GM19035 (cell line): ENCODE data around the gene EPC1.
A peak's percentile ranks its signal among the peaks of the same experiment; 100 is the strongest.
"Not testable (repeated sequence)": the region's sequence is repeated elsewhere in the genome, so short reads cannot be mapped to it uniquely, and the experiment has no call there.

Experiments
- ATAC-seq: cut with Tn5 transposase; IDR thresholded peaks from one replicate; pipeline ENCODE4 v1.9.1; 2021; ENCODE audit not compliant: unreplicated experiment

EPC1 gene

DNA sequence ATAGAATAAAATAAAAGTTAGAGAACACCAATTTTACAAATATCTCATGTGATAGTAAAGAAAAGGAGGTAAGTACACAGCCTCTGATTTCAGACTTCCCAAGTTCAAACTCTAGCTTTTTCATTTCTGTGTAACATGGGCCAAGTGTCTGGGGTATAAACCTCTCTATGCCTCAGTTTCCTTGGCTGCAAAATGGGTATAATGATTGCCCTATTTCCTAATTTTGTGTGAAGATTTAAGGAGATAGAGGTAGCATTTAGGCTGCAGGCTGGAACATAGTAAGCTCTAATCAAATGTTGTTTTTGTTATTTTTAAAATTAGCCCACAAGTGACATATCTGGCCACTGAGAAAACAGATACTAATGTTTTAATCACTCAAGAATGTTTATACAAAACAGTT is 26.1 kb upstream of the EPC1 start:
- no peak for ATAC-seq

DNA sequence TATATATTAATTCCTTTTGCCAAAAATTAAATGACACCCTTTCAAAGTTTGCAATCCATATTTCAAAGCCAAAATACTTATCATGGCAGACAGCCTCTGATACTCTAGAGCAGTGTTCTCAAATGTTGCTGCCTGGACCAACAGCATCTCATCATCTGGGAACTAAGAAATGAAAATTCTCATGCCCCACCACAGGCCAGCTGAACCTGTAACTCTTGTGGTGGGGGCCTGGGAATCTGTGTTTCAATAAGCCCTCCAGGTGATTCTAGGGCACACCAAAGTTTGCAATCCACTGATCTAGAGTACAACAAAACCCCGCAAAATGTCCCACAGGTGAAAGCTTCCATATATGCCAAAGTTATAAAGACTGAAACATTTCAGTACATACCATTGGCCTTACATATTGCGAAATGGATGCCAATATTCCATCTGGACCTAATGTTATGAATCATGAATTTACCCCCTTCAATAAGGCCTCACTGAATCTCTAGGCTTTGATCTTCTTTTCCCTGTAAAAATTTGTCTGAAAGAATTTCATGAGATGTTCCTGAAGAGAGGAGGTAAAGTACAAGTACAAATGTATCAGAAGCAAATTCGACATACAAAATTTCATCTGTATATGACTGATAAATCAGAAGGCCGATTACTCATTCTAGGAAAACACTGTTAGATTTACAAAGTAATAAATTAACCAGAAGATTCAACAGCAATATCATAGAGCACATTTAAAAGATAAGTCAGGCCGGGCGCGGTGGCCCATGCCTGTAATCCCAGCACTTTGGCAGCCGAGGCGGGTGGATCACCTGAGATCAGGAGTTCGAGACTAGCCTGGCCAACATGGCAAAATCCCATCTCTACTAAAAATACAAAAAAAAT is 25.3 kb upstream of the EPC1 start:
- no peak for ATAC-seq

DNA sequence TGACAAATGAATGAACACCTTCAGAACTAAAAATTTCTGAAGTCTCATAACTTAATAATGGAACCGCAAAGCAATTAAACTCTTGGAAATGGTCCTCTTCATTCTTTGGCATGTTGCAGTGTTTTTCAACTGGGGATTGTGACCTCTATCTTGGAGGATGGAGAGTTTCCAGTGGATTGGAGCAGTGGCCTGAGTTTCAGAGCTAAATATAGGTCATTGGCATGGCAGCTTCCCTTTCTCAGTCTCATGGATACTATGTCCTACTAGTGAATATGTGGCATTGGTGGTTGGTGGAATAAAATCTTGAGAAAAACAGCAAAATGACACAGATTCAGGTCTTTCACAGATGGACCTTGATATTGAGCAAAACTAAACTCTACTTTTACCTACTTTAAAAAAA is 24.1 kb upstream of the EPC1 start:
- no peak for ATAC-seq

DNA sequence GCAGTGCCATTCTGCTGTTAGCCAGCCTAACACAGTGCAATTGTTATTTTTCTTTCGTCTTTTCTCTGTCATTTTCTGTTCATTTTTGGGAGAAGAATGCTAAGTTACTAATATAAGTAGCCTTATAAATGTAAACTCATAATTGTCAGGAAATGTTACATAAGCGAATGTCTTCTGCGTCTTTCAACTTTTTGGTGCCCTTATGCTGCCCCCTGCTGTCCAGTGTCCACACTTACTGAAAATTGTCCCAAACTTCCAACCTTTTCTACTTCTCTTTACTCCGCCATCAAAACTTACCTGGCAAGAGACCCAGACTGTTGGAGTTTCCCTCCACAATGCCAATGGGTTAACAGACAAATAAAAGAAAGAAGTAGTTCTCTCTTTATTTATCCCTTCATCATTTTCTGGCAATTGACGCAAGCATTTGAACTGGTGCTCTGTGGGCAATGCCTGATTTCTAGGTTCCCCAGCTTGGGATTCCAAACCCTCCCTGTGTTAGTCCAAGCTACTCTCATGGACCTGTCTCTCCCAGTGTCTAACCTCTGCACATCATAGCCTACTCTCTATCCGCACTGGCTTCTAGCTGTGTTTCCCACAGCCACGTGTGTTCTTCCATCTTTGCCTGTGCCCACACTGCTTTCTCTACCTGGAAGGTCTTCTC is 21.0 kb upstream of the EPC1 start:
- peak; percentile 58 for ATAC-seq

DNA sequence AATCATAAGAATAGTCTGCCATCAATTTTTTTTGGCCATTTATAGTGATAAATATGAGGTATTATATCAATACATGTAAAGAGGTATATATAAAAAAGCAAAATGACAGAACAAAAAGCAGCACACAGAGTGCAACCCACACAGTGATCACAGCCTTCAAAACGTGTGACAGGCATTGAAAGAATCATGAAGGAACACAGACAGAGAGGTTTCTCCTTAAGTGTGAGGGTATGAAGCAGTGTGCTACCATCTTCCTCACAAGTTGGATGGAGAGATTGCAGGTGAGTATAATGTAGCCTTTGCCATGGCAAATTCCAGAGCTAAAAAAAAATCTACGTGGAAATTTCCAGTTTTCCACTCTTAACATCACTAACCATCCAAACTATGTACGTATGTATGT is 19.6 kb upstream of the EPC1 start:
- no peak for ATAC-seq

DNA sequence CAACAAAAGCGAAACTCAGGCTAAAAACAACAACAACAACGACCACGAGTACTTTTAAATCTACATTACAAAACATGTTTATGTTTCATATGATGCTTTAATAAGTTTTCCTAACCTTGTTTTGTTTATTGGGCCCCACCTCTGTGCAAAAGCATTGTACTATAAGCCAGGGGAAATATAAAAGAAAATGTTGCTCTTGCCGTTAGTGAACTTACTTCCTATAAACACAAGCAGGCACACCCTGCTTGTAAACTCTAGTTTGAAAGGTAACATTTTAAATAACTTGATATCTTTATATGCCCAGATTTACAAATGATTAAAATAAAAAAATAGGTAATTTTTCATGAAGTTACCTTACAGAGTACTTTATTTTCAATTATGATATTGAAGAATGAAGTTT is 19.2 kb upstream of the EPC1 start:
- no peak for ATAC-seq

DNA sequence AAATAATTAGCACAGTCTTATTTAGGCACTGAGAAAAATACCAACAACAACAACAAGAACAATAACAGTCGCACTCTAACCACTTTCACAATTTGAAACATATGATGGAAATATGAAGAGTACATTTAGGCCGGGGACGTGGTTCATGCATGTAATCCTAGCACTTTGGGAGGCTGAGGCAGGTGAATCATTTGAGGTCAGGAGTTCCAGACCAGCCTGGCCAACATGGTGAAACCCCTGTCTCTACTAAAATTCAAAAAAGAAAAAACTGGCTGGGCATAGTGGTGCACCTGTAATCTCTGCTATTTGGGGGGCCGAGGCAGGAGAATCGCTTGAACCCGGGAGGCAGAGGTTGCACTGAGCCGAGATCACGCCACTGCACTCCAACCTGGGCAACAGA is 18.4 kb upstream of the EPC1 start:
- not testable (repeated sequence) for ATAC-seq

DNA sequence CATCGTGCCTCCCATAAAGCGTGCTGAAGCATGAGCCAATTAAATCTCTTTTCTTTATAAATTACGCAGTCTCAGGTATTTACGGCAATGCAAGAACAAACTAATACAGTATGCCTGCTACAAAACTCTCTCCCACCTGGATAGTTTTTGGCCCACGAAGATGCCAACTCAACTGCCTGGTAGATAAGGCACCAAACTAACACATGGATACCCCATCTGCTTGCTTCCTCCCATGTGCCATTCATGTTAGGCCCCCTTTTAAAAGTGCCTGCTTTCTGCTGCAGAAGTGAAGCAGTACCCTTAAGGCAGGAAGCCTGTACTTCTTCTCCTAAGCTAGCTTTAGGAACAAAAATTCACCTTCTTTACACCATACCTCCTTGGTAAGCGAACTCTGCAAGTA is 15.6 kb upstream of the EPC1 start:
- no peak for ATAC-seq

DNA sequence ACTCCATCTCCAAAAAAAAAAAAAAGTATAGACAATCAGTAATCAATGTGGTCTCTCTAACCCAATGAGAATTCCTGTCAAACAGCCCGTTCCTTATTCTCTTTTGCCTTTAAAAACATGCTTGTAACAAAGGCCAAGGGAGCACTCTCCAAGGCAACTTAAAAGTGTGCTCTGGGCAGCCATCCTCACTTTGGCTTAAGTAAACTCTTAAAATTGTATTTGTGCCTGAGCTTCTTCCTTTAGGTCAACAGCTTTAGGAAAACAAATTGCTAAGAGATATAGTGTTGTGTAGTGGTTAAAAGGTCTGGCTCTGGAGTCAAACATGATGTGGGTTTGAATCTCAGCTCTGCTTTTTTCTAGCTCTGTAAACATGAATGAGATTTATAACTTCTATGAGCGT is 13.9 kb upstream of the EPC1 start:
- ATAC-seq, result no peak

DNA sequence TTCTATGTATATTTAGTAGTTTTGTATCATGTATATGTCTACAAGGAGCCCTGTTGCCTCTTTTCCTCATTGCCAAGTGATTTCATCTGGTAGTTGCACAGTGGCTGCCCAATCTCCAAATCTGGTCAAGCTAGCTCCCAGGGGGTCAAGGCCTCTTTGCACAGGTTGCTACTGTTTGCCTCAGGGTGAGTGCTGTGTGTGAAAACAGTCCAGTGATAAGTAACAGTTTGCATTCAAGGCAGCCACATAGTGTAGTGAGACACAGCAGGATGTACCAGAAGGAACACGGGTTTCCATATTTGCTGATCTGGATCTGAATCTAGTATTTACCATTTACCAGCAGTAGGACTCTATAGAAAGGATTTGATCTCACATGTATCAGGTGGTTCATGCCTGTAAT is 13.3 kb upstream of the EPC1 start:
- ATAC-seq, result no peak

DNA sequence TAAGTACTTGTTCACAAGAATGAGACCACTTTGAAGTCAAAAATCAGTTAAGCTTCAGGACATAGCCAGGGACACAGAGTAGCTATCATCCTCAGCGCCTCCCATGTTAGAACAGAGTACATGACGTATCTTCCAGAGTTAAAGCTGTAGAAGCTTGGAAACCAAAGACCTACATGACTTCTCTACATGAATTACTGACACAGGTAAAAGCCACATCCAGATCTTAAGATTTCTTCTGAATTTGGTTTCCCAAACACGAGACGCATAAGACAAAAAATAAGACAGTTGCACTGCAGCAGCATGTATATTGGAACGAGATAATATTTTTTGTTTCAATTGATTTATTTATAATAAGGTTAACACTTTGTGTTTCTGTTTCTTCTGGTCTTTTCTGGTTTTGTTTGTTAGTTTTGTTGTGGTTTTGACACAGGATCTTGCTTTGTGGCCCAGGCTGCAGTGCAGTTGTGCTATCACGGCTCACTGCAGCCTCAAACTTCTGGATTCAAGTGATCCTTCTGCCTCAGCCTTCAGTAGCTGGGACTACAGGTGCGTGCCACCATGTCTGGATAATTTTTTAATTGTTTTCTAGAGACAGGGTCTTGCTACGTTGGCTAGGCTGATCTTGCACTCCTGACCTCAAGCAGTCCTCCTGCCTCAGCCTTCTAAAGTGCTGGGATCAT is 10.2 kb upstream of the EPC1 start:
- no peak for ATAC-seq

DNA sequence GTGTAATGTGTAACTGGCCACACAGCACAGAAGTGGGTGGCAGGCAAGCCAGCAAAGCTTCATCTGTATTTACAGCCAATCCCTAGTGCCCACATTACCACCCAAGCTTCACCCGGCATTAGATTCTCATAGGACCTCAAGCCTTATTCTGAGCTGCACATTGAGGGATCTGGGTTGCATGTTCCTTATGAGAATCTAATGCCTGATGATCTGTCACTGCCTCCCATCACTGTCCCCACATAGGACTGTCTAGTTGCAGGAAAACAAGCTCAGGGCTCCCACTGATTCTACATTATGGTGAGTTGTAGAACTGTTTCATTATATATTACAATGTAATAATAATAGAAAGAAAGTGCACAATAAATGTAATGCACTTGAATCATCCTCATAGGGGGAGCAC is 7.7 kb upstream of the EPC1 start:
- ATAC-seq, result not testable (repeated sequence)

DNA sequence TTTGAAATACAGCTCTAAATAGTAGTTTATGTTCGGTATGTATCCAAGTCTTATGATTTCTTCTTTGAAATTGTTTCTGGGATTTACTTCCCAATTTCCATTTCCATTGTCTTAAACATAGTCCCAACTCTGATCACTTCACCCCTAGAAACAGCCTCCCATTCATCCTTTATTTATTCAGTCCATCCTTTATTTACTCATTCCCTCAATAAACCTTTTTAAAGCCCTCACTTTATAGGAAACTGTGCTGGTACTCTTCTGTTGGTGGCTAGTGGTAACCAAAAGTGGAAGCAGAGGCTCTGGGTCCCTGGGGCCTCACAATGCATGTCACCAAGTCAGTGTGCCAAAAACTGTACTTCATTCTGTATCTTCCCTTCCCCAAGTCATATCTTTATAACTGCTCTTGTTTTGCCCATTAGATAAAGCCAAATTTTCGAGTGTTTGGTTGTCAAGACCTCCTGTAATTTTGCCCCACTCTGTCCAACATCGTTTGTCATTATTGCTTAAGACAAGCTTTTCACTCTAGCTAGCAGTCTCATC is 3.9 kb upstream of the EPC1 start:
- ATAC-seq, result no peak

DNA sequence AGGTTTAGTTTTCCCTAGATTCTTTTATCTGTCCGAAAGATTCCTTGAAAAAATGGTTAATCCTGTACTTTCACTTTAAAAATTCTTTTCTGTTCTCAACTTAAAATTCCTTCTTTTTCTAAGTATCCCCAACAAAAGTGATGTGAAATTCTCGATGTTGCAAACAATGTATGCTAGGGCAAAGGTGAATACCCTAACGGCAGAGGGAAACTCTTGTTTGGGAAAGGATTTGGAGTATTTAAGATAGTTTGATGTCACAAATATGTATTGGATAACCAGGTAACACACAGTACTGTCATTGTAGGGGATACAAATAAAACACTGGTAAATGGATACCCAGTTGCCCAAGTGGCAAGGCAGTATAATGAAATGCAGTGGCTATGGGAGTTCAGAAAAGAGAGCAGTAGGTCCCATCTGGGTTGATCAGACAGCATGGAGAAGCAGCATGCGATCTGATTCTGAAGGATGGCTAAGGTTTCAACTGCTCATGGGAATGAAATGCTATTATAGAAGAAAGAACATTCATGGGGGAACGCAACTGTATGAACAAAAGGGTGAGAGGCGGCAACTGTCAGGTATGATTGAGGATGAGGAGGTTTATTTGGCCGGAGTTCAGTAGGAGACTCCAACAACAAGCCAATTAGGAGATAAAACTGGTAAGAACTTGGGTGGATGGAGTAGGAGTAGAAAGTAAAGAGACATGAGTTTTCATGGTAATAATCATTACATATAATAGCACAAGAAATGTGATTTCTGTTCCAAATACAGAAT is 3.2 kb upstream of the EPC1 start:
- no peak for ATAC-seq

DNA sequence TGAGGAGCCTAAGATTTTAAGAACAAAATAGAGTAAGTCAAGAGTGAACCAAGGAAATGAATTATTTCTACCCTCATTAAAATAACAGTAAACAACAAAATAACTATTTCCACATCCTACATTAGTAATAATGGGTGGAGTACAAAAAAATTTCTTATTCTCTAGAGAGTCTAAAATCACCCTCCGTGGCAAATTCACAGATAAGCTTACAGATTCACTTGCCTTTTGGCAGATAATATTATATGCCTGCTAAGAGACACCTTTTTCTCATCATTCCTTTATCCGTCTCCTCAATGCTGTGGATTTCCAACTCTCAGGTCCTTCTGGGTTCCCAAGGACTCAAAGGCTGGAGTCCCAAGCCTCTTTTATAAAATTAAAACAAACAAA is 2.2 kb upstream of the EPC1 start:
- no peak for ATAC-seq

DNA sequence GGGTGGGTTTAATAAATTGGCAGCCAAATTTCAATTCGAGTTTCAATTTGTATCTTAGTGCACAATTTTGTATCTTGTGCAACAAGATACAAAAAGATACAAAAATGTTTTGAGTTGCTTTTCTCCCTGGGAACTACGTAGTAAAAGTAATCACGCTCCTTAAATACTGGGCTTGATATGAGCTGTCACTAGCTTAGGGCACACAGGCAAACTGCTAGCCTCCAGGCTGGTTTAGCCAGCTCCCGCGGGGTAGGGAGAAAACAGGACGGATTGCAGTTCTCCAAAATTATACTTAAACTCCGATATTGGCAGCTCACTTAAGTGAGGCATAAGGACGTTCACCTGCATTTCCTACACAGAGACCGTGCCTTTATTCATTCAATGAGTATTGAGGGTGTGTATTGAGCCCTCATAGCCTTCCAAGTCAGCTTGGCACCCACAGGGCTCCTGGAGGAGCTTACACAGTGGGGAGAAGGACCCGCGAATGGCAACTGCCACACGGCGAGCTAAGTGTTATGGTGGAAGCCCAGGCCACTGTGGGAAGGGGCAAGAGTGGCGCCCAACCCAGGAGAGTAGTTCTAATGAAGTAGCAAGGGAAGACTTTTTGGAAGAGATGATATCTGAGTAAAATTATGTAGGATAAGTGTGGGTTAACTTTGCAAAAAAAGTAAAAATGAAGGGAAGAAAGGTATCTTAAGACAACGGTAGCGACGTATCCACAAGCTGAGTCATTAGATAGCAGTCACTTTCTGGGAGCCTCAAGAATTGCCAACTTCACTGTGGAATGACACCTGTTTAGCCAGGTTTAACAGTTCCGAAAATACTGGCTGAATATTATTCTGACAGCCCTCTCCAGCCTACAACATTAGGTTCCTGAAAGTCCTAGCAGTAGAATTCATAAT is 1.6 kb upstream of the EPC1 start:
- no peak for ATAC-seq

DNA sequence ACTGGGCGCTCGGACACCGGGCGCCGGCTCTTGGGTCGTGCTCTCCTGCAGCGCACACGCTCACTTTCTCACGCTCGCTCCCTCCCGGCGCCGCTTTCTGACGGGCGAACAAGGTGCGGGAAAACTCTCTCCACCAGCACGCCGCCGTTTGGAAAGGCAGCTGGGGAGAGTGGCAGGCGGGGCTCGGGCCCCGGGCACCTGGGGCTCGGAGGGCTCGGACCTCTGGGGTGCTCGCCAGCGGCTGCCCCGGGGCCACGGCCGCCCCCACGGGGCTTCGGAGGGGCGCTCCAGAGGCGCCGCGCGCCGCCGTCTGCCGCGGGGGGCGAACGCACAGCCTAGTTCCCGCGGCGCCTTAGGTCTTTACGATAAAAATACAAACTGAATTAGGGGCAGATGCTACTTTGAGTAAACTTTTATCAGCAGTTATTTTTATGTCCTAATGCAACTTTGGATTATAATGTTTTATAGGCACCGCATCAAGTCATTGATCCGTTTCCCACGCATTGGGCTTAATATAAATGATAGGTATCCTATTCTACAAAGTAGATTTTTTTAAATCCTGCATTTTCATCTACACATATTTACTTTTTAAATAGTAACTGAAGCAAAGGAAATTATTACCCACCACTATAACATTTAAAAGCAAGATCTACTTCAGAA is 535 bp upstream of the EPC1 start:
- peak; percentile 13 for ATAC-seq

DNA sequence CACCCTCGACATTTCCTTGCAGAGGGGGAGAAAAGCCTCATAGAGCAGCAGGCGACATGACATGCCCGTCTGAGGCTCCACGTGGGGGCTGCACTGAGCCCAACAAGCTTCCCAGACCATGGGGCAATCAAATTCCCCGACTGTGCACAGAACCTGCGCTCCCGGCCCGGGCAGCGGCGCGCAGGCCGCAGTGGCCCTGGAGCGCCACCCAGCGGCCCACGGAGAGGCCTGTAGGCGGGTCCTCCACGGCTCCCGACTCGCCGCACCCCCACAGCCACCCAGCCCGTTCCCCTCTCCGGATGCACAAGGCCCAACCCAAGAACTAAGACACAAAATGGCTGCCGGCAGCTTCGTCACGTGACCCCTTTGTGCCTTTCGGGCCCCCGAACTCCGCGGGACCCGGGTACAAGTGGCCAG is 816 bp downstream of the EPC1 start:
- peak; percentile 79 for ATAC-seq

DNA sequence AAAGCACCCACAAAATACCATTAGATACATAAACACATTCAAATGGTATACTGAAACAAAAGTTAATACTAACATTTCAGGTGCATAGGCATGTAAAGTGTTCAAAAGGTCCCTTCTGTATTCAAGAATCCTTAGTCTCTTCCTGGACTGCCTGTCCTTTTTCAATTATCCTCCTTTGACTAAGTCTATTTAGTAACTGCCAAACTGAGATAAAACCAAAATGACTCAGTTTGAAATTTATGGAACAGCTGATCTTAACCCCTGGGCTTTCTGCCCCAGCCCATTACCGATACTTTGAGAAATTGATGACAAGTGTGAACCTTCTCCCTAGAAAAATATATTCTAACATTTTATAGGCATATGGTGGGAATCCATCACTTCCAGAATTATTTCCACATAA is 5.4 kb downstream of the EPC1 start:
- ATAC-seq, result no peak
